ENCODE measurements around the gene THSD4. TPM values are rescaled to one million over a fixed set of nuclear protein-coding genes. Genes with fewer than 3 reads are reported as not detected.

Gene THSD4
- 20.1 and 41.1 TPM in 2 replicates for total RNA-seq

DNA sequence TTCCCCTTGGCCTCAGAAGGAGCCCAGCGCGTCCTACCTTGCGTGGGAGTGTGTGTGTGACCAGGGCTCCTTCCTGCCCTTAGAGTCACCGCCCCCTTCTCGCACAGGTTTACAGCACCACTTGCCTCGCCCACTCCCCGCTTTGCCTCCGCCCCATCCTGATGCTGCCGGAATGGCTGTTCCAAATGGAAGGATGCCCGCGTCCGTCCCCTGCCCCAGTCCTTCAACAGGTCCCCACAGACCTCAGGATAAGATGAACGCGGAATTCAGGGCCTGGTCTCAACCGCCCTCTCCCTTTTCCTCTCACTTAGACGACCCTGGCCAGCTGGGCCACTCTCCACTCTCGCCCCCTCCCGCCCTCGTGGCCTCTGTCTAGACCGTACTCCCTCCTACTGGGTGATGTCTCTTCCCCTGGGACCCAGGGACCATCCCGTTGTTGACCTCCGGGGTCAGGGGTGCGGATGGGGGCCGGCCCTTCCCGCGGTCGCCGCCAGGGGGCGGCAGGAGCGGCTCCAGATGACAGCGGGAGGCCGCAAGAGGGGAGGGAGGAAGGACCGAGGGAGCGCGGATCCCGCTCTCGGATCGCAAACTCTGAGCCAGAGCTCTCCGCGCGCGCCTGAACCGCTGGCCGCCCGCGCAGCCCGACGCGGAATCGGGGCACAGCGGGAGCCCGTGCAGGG, at the start of gene THSD4:
Gene THSD4 (plus strand): TSS at position 585 of the 680 bp plus-strand sequence.

DNA sequence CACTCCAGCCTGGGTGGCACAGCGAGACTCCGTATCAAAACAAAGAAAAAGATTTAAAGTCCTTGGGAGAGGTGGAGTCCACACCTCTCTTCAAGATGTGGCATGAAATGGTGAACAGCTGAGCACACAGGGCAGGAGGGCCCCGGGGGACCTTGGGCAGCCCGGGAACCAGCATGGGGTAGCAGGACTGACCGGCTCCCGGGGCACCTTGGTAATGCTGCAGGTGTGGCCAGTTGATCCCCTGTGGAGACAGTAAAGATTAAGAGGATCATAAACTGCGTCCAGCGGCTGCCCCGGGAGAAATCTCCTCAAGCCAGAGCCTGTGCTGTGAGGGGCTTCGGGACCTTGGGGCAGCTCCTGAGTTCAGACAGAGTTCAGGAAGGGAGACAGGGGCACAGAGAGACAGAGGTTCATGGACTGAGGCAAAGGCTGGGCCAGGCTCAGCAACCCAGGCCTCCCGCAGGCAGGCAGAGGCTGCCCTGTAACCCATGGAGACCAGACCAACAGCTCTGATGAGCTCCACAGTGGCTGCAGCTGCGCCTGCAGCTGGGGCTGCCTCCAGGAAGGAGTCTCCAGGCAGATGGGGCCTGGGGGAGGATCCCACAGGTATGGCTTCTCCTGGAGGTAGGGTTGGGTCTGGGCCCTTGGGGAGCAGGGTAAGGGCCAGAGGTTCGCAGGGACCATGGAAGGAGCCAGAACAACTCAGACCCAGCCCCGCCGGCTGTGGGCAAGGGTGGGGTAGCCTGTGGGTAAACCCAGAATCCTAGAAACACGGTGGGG, 695.2 kb downstream of the THSD4 start, which contains the start of gene NR2E3:
Gene NR2E3 (plus strand): TSS at position 299 of the 780 bp plus-strand sequence. CDS start 190 bp downstream, at position 489.

Other genes with a start within 250 kb of the THSD4 start
- 1.1 and 1.3 TPM in 2 replicates for gene THAP10, start 223.0 kb upstream of the THSD4 start, total RNA-seq
- gene LRRC49, start 222.6 kb upstream of the THSD4 start, total RNA-seq: 4.3 and 6.3 TPM in 2 replicates

Measured in endothelial cell of coronary artery (primary cell).